Measurements from ENCODE around the gene XYLT1. TPM values are rescaled to one million over a fixed set of nuclear protein-coding genes. Genes with fewer than 3 reads are reported as not detected.

Gene XYLT1
- total and polyA plus RNA-seq, 9 of the 15 experiments (the other 6 are each of a cell fraction or from before 2014, with no cell fraction given), result 0.03 to 0.09 (median 0.08) TPM; not detected in 6

DNA sequence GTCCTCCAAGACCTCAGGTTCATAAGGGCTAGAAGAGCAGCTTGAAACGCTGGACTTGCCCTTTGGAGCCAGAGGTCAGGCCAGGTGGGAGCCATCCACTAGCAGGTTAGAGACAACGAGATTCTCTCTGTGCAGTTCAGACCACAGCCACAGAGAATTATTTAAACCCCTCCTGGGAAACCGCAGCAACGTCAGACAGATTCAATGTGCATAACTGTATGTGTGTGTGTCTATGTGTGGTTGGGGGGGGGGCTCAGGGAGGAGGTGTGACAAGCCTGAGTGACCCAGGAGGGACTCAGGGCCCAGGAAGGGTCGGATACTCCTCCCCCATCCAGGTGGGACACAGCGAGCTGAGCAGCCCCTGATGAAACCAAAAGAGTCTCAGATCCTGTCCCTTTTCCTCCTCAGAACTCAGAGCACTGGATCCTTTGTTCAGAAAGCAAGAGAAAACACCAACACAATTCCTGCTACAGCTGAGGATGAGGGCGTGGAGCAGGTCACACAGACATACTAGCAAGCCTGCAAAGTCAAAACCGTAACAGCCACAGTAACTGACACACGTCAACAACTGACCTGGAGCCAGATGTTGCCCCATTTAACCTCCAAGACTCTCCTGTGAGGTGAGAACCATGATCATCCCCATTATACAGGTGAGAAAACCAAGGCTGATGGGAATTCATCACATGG is 66.8 kb downstream of the XYLT1 start:
- Histone ChIP-seq H3K79me2 (ENCODE audit: control insufficient read depth, insufficient read depth, low read length) (no peaks in the 10 kb centered on the region), H3K4me3 (no peak overlapping the region), H3K36me3 (ENCODE audit: control insufficient read depth, insufficient read depth, low read length) (no peaks in the 10 kb centered on the region), H2AFZ (ENCODE audit: low read depth, low read length) (no peak overlapping the region), H3K9me1 (ENCODE audit: control insufficient read depth, insufficient read depth, low read length) (no peaks in the 10 kb centered on the region), H3K4me1 (replicated peaks in 1 of 2; ENCODE audit: control insufficient read depth in 2 of 2, insufficient read depth in 2 of 2, low read length in 2 of 2) (no peaks in the 10 kb centered on the region), H3K9me3 (replicated peaks; ENCODE audit: control insufficient read depth, insufficient read depth, low read depth, low read length) (no peaks in the 10 kb centered on the region), H4K20me1 (replicated peaks; ENCODE audit: control insufficient read depth, insufficient read depth, low read length) (no peaks in the 10 kb centered on the region), H3K4me2 (ENCODE audit: insufficient read depth, low read length) (no peak overlapping the region), H3K9ac (ENCODE audit: insufficient read depth in 1 of 2, low read depth in 2 of 2, low read length in 2 of 2) (no peak overlapping the region), H3K27me3 (ENCODE audit: control insufficient read depth in 2 of 2, insufficient read depth in 2 of 2, low read length in 2 of 2) (peaks cover 2 to 38% of the 10 kb centered on the region in 2 experiments; a peak in 3 of 5 replicates), H3K27ac (ENCODE audit: extremely low read depth, low read depth, low read length) (no peak overlapping the region)
- POLR2A ChIA-PET, result no interaction called here
- CTCF ChIA-PET (ENCODE audit: low intra/inter-chr PET ratio), result no interaction called here
- no peak for DNase-seq (ENCODE audit: extremely low read depth in 1 of 4, low spot score in 3 of 4)
- intact Hi-C loops (cut with micrococcal nuclease) (no loop called here), in situ Hi-C loops (cut with MboI) (no loop called here)
- ATAC-seq, result no peak
- 3% methylated on average over 8 of the region's 9 CpGs for WGBS (ENCODE audit: insufficient coverage, low coverage, missing lambda C conversion rate)
- BruUV-seq (replicated peaks), result no TSS peak
- FAIRE-seq, result no peak
- no peak for TF ChIP-seq HNRNPK (IDR thresholded peaks at IDR 0.05; ENCODE audit: low read depth, low read length, poor library complexity, severe bottlenecking)
- TF ChIP-seq, protein P1, sequence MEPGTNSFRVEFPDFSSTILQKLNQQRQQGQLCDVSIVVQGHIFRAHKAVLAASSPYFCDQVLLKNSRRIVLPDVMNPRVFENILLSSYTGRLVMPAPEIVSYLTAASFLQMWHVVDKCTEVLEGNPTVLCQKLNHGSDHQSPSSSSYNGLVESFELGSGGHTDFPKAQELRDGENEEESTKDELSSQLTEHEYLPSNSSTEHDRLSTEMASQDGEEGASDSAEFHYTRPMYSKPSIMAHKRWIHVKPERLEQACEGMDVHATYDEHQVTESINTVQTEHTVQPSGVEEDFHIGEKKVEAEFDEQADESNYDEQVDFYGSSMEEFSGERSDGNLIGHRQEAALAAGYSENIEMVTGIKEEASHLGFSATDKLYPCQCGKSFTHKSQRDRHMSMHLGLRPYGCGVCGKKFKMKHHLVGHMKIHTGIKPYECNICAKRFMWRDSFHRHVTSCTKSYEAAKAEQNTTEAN (CRISPR knock-in tag; IDR thresholded peaks at IDR 0.05), result no peak
- no peak for TF ChIP-seq HOXB6 (CRISPR knock-in tag; IDR thresholded peaks at IDR 0.05; ENCODE audit: borderline replicate concordance)
- no peak for TF ChIP-seq MEIS2 (IDR thresholded peaks at IDR 0.05; ENCODE audit: partially characterized antibody)
- no peak for TF ChIP-seq ELF4 (CRISPR knock-in tag; IDR thresholded peaks at IDR 0.05)
- TF ChIP-seq TCF7L2 (IDR thresholded peaks at IDR 0.05; ENCODE audit: low read depth, low read length), result no peak
- TF ChIP-seq SUPT5H (IDR thresholded peaks at IDR 0.05), result no peak
- no peak for TF ChIP-seq CSDE1 (IDR thresholded peaks at IDR 0.05)
- TF ChIP-seq, protein P2, sequence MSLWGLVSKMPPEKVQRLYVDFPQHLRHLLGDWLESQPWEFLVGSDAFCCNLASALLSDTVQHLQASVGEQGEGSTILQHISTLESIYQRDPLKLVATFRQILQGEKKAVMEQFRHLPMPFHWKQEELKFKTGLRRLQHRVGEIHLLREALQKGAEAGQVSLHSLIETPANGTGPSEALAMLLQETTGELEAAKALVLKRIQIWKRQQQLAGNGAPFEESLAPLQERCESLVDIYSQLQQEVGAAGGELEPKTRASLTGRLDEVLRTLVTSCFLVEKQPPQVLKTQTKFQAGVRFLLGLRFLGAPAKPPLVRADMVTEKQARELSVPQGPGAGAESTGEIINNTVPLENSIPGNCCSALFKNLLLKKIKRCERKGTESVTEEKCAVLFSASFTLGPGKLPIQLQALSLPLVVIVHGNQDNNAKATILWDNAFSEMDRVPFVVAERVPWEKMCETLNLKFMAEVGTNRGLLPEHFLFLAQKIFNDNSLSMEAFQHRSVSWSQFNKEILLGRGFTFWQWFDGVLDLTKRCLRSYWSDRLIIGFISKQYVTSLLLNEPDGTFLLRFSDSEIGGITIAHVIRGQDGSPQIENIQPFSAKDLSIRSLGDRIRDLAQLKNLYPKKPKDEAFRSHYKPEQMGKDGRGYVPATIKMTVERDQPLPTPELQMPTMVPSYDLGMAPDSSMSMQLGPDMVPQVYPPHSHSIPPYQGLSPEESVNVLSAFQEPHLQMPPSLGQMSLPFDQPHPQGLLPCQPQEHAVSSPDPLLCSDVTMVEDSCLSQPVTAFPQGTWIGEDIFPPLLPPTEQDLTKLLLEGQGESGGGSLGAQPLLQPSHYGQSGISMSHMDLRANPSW (CRISPR knock-in tag; IDR thresholded peaks at IDR 0.05), result no peak
- no peak for TF ChIP-seq POLR2A (conservative IDR thresholded peaks at IDR 0.05)
- no peak for TF ChIP-seq MAFF (IDR thresholded peaks at IDR 0.05; ENCODE audit: low read length)
- no peak for TF ChIP-seq RB1 (IDR thresholded peaks at IDR 0.05; ENCODE audit: low read depth)
- TF ChIP-seq, protein P3, sequence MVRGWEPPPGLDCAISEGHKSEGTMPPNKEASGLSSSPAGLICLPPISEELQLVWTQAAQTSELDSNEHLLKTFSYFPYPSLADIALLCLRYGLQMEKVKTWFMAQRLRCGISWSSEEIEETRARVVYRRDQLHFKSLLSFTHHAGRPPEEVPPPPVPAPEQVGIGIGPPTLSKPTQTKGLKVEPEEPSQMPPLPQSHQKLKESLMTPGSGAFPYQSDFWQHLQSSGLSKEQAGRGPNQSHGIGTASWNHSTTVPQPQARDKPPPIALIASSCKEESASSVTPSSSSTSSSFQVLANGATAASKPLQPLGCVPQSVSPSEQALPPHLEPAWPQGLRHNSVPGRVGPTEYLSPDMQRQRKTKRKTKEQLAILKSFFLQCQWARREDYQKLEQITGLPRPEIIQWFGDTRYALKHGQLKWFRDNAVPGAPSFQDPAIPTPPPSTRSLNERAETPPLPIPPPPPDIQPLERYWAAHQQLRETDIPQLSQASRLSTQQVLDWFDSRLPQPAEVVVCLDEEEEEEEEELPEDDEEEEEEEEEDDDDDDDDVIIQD (CRISPR knock-in tag; IDR thresholded peaks at IDR 0.05), result no peak
- TF ChIP-seq RFX1 (IDR thresholded peaks at IDR 0.05), result no peak

Measured in K562 (cell line).